ENCODE measurements around the gene NSMF. TPM values are rescaled to one million over a fixed set of nuclear protein-coding genes. Genes with fewer than 3 reads are reported as not detected.

Gene NSMF
- total RNA-seq, 1 donor from 2014 or later, result 35.1 TPM

GRCh38 chr9:137487454-137488326 is 28.6 kb upstream of the NSMF start:
- Histone ChIP-seq H3K36me3 (no peaks in the 10 kb centered on the region), H3K27me3 (no peaks in the 10 kb centered on the region), H3K4me1 (no peaks in the 10 kb centered on the region), H3K27ac (no peak overlapping the region), H3K4me3 (no peak overlapping the region), H3K9me3 (no peaks in the 10 kb centered on the region)
- no peak for DNase-seq (ENCODE audit: extremely low spot score in 2 of 2)
- intact Hi-C loops (cut with DNase I), result no loop called here
- TF ChIP-seq POLR2A (IDR thresholded peaks at IDR 0.05) (no peak), POLR2AphosphoS5 (IDR thresholded peaks at IDR 0.05; ENCODE audit: insufficient read depth in 1 of 2, low read depth in 1 of 2) (no peak), CTCF (IDR thresholded peaks at IDR 0.05) (no peak)

GRCh38 chr9:137486545-137487453 is 27.7 kb upstream of the NSMF start:
- intact Hi-C loops (cut with DNase I), result no loop called here

GRCh38 chr9:137486141-137486490 is 27.0 kb upstream of the NSMF start:
- intact Hi-C loops (cut with DNase I), result no loop called here
- Histone ChIP-seq H3K36me3 (no peaks in the 10 kb centered on the region), H3K4me3 (no peak overlapping the region), H3K9me3 (no peaks in the 10 kb centered on the region), H3K27me3 (no peaks in the 10 kb centered on the region), H3K4me1 (peaks cover 10% of the 10 kb centered on the region), H3K27ac (no peak overlapping the region)
- no peak for DNase-seq (ENCODE audit: extremely low spot score in 2 of 2)
- TF ChIP-seq CTCF (IDR thresholded peaks at IDR 0.05) (no peak), POLR2AphosphoS5 (IDR thresholded peaks at IDR 0.05; ENCODE audit: insufficient read depth in 1 of 2, low read depth in 1 of 2) (no peak), POLR2A (IDR thresholded peaks at IDR 0.05) (no peak)

More at GRCh38 chr9:137486545-137487453, 27.7 kb upstream of the NSMF start:
- no peak for DNase-seq (ENCODE audit: extremely low spot score in 2 of 2)
- Histone ChIP-seq H3K9me3 (no peaks in the 10 kb centered on the region), H3K27ac (no peak overlapping the region), H3K36me3 (no peaks in the 10 kb centered on the region), H3K4me1 (peaks cover 8% of the 10 kb centered on the region), H3K4me3 (no peak overlapping the region), H3K27me3 (no peaks in the 10 kb centered on the region)
- TF ChIP-seq POLR2AphosphoS5 (IDR thresholded peaks at IDR 0.05; ENCODE audit: insufficient read depth in 1 of 2, low read depth in 1 of 2), result no peak
- no peak for TF ChIP-seq CTCF (IDR thresholded peaks at IDR 0.05)
- no peak for TF ChIP-seq POLR2A (IDR thresholded peaks at IDR 0.05)

GRCh38 chr9:137485343-137486140 is 26.4 kb upstream of the NSMF start:
- H3K4me1 ChIP-seq, result peaks cover 10% of the 10 kb centered on the region

More at GRCh38 chr9:137485343-137486140, 26.4 kb upstream of the NSMF start:
- Histone ChIP-seq H3K36me3 (no peaks in the 10 kb centered on the region), H3K27me3 (no peaks in the 10 kb centered on the region), H3K27ac (no peak overlapping the region), H3K4me3 (no peak overlapping the region), H3K9me3 (no peaks in the 10 kb centered on the region)
- intact Hi-C loops (cut with DNase I), result no loop called here
- TF ChIP-seq POLR2AphosphoS5 (IDR thresholded peaks at IDR 0.05; ENCODE audit: insufficient read depth in 1 of 2, low read depth in 1 of 2) (no peak), POLR2A (IDR thresholded peaks at IDR 0.05) (no peak), CTCF (IDR thresholded peaks at IDR 0.05) (no peak)
- no peak for DNase-seq (ENCODE audit: extremely low spot score in 2 of 2)
